Measurements from ENCODE around the gene GRIN2B.

Gene GRIN2B

GRCh38 chr12:13937735-13938134, 43.7 kb downstream of the GRIN2B start:
- no peak for TF ChIP-seq CTCF (IDR thresholded peaks at IDR 0.05)
- Histone ChIP-seq H3K27ac (no peak overlapping the region), H3K4me2 (ENCODE audit: low read length) (no peak overlapping the region), H3K9ac (no peak overlapping the region), H3K4me1 (no peaks in the 10 kb centered on the region), H3K79me2 (no peaks in the 10 kb centered on the region), H3K27me3 (ENCODE audit: control insufficient read depth, insufficient read depth, low read length) (no peaks in the 10 kb centered on the region), H3K9me3 (ENCODE audit: control insufficient read depth, low read length) (no peaks in the 10 kb centered on the region), H2AFZ (no peak overlapping the region), H3K4me3 (ENCODE audit: low read depth, low read length) (no peak overlapping the region), H3K36me3 (ENCODE audit: control insufficient read depth, insufficient read depth, low read length) (no peaks in the 10 kb centered on the region)

GRCh38 chr12:13935169-13935568, 46.2 kb downstream of the GRIN2B start:
- H2AFZ ChIP-seq, result no peak overlapping the region
- no peak overlapping the region for H3K27ac ChIP-seq
- no peak overlapping the region for H3K4me3 ChIP-seq (ENCODE audit: low read depth, low read length)
- no peaks in the 10 kb centered on the region for H3K27me3 ChIP-seq (ENCODE audit: control insufficient read depth, insufficient read depth, low read length)
- H3K9ac ChIP-seq, result no peak overlapping the region
- H3K4me1 ChIP-seq, result no peaks in the 10 kb centered on the region
- H3K4me2 ChIP-seq (ENCODE audit: low read length), result no peak overlapping the region
- no peaks in the 10 kb centered on the region for H3K79me2 ChIP-seq
- no peaks in the 10 kb centered on the region for H3K9me3 ChIP-seq (ENCODE audit: control insufficient read depth, low read length)
- no peak for TF ChIP-seq CTCF (IDR thresholded peaks at IDR 0.05)
- H3K36me3 ChIP-seq (ENCODE audit: control insufficient read depth, insufficient read depth, low read length), result no peaks in the 10 kb centered on the region

All from parathyroid adenoma (tissue), 2 donors.